HUES64 (cell line): ENCODE measurements around the gene CAMK2G.

Experiments used
- H3K27ac ChIP-seq: 2 replicates; pipeline ENCODE4 v1.7.0; 2013; ENCODE audit warnings: low read depth, low read length, inconsistent platforms
- H3K27me3 ChIP-seq: 2 replicates; pipeline ENCODE4 v1.6.1; 2013; ENCODE audit warnings: mild to moderate bottlenecking, low read length; ENCODE audit not compliant: insufficient read depth
- H3K36me3 ChIP-seq: 2 replicates; pipeline ENCODE4 v1.6.1; 2013; ENCODE audit warnings: mild to moderate bottlenecking, low read length; ENCODE audit not compliant: insufficient read depth
- H3K4me1 ChIP-seq: 2 replicates; pipeline ENCODE4 v1.6.1; 2013; ENCODE audit warnings: mild to moderate bottlenecking, low read length, moderate library complexity; ENCODE audit not compliant: insufficient read depth
- H3K4me3 ChIP-seq: 2 replicates; pipeline ENCODE4 v1.5.1; 2013; ENCODE audit warnings: mild to moderate bottlenecking, low read length, moderate library complexity
- H3K9ac ChIP-seq: 2 replicates; pipeline ENCODE4 v1.6.1; 2013; ENCODE audit warnings: mild to moderate bottlenecking, low read depth, low read length
- H3K9me3 ChIP-seq: 2 replicates; pipeline ENCODE4 v1.6.1; 2013; ENCODE audit warnings: low read depth, low read length; ENCODE audit not compliant: insufficient read depth
- WGBS: fragments of 150-250, 120-280 bp; methylation state at CpG from one replicate; pipeline ENCODE4 v1.1.7; 2013; ENCODE audit warnings: missing lambda C conversion rate; 5-methylcytosine and 5-hydroxymethylcytosine counted together

Gene CAMK2G

GRCh38 chr10:73815719-73816030, 58.7 kb downstream of the CAMK2G start:
- peaks cover 45% of the 10 kb centered on the region for H3K36me3 ChIP-seq
- H3K27ac ChIP-seq: no peak overlapping the region
- H3K9me3 ChIP-seq: no peaks in the 10 kb centered on the region
- no peak overlapping the region for H3K9ac ChIP-seq
- no peak overlapping the region for H3K4me3 ChIP-seq
- H3K27me3 ChIP-seq: no peaks in the 10 kb centered on the region
- H3K4me1 ChIP-seq: peaks cover 4% of the 10 kb centered on the region; the same call in 1 of the 2 replicates

- Histone ChIP-seq H3K9ac (no peak overlapping the region), H3K4me1 (peaks cover 7% of the 10 kb centered on the region; the same call in 1 of the 2 replicates), H3K27me3 (no peaks in the 10 kb centered on the region), H3K9me3 (no peaks in the 10 kb centered on the region), H3K36me3 (peaks cover 45% of the 10 kb centered on the region), H3K27ac (no peak overlapping the region), H3K4me3 (no peak overlapping the region)
- 85% methylated on average over 21 of the region's 22 CpGs for WGBS
Measured at GRCh38 chr10:73814896-73815718, 59.2 kb downstream of the CAMK2G start.

DNA sequence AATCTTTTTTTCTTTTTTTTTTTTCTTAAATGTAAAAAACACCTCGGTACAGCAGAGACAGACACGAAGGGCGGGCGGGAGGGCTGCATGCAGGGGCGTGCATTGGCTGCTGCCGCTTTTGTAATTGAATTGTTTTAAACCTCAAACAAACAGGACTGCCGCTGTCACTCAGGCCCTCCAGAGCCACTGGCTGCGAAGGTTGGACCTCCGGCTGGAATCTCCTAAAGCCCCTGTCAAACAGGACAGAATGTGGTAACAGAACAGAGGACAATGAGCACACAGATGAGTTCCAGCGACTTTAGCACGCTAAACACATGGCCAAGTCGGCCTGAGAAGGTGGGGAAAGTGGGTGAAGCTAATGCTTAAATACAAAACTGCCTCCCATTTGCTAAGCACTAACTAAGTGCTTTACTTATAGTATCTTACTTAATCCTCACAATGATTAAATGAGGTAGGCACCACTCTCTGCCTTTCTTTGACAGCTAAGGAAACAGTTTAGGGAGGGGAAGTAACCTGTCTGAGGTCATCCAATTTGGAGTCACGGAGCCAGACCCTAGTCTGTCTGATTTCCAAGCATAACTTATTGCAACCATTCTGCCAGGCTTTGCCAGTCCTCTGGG, 60.0 kb downstream of the CAMK2G start:
- no peaks in the 10 kb centered on the region for H3K27me3 ChIP-seq
- H3K27ac ChIP-seq: no peak overlapping the region
- peaks cover 7% of the 10 kb centered on the region; the same call in 1 of the 2 replicates for H3K4me1 ChIP-seq
- 92% methylated on average over 12 of the region's 13 CpGs for WGBS
- peaks cover 48% of the 10 kb centered on the region for H3K36me3 ChIP-seq
- H3K9ac ChIP-seq: no peak overlapping the region
- H3K9me3 ChIP-seq: no peaks in the 10 kb centered on the region
- no peak overlapping the region for H3K4me3 ChIP-seq

DNA sequence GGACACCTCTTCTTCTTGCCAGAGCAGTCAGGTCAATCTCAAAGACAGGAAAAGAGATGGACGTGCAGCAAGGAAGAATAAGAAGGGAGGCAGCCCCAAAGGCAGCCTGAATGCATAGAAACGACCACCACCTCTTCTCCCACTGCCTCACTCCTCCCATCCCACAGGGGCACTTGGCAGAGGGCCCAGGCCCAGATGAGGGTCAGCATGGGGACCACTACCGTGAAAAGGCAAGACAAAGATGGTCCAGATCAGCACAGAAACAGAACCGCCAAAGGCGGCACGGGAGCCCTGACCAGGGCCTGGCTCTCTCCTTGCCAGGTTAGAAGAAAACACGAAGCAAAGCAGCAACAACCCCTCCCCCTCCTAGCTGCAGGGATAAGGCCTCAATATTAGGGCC, 61.0 kb downstream of the CAMK2G start:
- H3K27me3 ChIP-seq: no peaks in the 10 kb centered on the region
- H3K36me3 ChIP-seq: peaks cover 51% of the 10 kb centered on the region
- WGBS: 91% methylated on average over 7 of the region's 7 CpGs
- no peak overlapping the region for H3K9ac ChIP-seq
- peaks cover 7% of the 10 kb centered on the region; the same call in 1 of the 2 replicates for H3K4me1 ChIP-seq
- no peak overlapping the region for H3K27ac ChIP-seq
- H3K9me3 ChIP-seq: no peaks in the 10 kb centered on the region
- no peak overlapping the region for H3K4me3 ChIP-seq

- H3K4me1 ChIP-seq: peaks cover 7% of the 10 kb centered on the region; the same call in 1 of the 2 replicates
- peaks cover 53% of the 10 kb centered on the region for H3K36me3 ChIP-seq
- no peaks in the 10 kb centered on the region for H3K27me3 ChIP-seq
- H3K9me3 ChIP-seq: no peaks in the 10 kb centered on the region
- WGBS: 75% methylated on average over 4 of the region's 4 CpGs
- no peak overlapping the region for H3K9ac ChIP-seq
- H3K27ac ChIP-seq: no peak overlapping the region
- H3K4me3 ChIP-seq: no peak overlapping the region
Measured at GRCh38 chr10:73812657-73813056, 61.7 kb downstream of the CAMK2G start.

DNA sequence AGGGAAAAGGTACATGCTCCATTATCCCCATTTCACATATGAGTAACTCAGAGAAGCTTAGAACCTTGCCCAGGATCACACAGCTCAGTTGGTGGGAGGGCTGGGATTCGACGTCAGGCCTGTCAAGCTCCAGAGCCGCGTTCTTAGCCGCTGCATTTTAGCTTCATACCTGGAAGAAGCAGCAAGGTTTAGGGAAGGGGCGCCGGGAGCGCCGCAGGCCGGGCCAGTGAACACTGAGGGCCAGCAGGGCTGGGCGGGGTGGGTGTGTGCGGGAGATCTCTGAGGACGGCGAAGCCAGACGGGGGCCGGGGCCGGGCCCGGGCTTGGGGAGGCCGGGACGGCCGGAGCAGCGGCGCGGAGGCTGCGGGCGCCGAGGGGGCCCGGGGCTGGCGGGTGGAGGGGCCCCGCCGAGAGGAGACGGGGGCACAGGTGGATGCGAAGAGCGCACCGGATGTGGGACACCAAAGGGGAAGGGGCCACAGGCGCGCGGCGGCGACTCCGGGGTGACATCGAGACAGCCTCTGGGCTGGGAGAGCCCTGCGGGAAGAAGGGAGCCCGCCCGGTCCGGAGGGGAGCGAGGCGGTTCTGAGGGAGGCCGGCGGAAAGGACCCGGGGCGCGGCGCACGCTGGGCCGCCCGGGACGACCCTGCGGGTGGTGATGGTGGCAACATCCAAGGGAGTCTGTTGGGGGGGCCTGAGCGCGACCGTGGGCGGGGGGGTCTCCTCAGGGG, 63.5 kb downstream of the CAMK2G start:
- peaks cover 55% of the 10 kb centered on the region for H3K36me3 ChIP-seq
- H3K9me3 ChIP-seq: no peaks in the 10 kb centered on the region
- H3K27ac ChIP-seq: peak overlapping the region; percentile 18; the same call in 1 of the 2 replicates
- peaks cover 7% of the 10 kb centered on the region; the same call in 1 of the 2 replicates for H3K4me1 ChIP-seq
- H3K27me3 ChIP-seq: no peaks in the 10 kb centered on the region
- peak overlapping the region; percentile 97 for H3K9ac ChIP-seq
- 1% methylated on average over 63 of the region's 63 CpGs for WGBS
- peak overlapping the region; percentile 90 for H3K4me3 ChIP-seq

GRCh38 chr10:73810358-73810734, 64.0 kb downstream of the CAMK2G start:
- 88% methylated on average over 7 of the region's 7 CpGs for WGBS
- peak overlapping the region; percentile 97 for H3K9ac ChIP-seq
- peaks cover 7% of the 10 kb centered on the region; the same call in 1 of the 2 replicates for H3K4me1 ChIP-seq

GRCh38 chr10:73809061-73809818, 65.1 kb downstream of the CAMK2G start:
- peaks cover 7% of the 10 kb centered on the region; the same call in 1 of the 2 replicates for H3K4me1 ChIP-seq
- no peak overlapping the region for H3K9ac ChIP-seq
- 75% methylated on average over 5 of the region's 5 CpGs for WGBS
- H3K9me3 ChIP-seq: no peaks in the 10 kb centered on the region
- peaks cover 52% of the 10 kb centered on the region for H3K36me3 ChIP-seq
- H3K27ac ChIP-seq: no peak overlapping the region
- no peaks in the 10 kb centered on the region for H3K27me3 ChIP-seq
- H3K4me3 ChIP-seq: no peak overlapping the region

More at GRCh38 chr10:73810358-73810734, 64.0 kb downstream of the CAMK2G start:
- peak overlapping the region; percentile 90 for H3K4me3 ChIP-seq
- H3K27ac ChIP-seq: no peak overlapping the region
- peaks cover 55% of the 10 kb centered on the region for H3K36me3 ChIP-seq
- H3K9me3 ChIP-seq: no peaks in the 10 kb centered on the region
- H3K27me3 ChIP-seq: no peaks in the 10 kb centered on the region

GRCh38 chr10:73808021-73808815, 66.1 kb downstream of the CAMK2G start:
- no peak overlapping the region for H3K27ac ChIP-seq
- H3K9me3 ChIP-seq: no peaks in the 10 kb centered on the region
- WGBS: 95% methylated on average over 16 of the region's 16 CpGs
- peaks cover 7% of the 10 kb centered on the region; the same call in 1 of the 2 replicates for H3K4me1 ChIP-seq
- H3K4me3 ChIP-seq: no peak overlapping the region
- no peaks in the 10 kb centered on the region for H3K27me3 ChIP-seq
- peaks cover 53% of the 10 kb centered on the region for H3K36me3 ChIP-seq
- no peak overlapping the region for H3K9ac ChIP-seq

- Histone ChIP-seq H3K27me3 (no peaks in the 10 kb centered on the region), H3K4me3 (no peak overlapping the region), H3K9me3 (no peaks in the 10 kb centered on the region), H3K4me1 (peaks cover 6% of the 10 kb centered on the region; the same call in 1 of the 2 replicates), H3K9ac (no peak overlapping the region), H3K27ac (no peak overlapping the region), H3K36me3 (peaks cover 57% of the 10 kb centered on the region)
- WGBS: 96% methylated on average over 14 of the region's 14 CpGs
Measured at GRCh38 chr10:73807471-73807870, 66.9 kb downstream of the CAMK2G start.
